ENCODE measurements around the gene KSR1.
"Not testable (repeated sequence)": the region's sequence is repeated elsewhere in the genome, so short reads cannot be mapped to it uniquely, and the experiment has no call there.

The KSR1 gene

GRCh38 chr17:27496437-27496943, 40.2 kb downstream of the KSR1 start:
- no peak for DNase-seq

- DNase-seq = no peak
These were observed 40.7 kb downstream of the KSR1 start for GRCh38 chr17:27496971-27497370.

GRCh38 chr17:27497696-27498095, 41.4 kb downstream of the KSR1 start:
- no peak for DNase-seq

GRCh38 chr17:27498615-27499309, 42.5 kb downstream of the KSR1 start:
- DNase-seq = no peak

GRCh38 chr17:27499451-27500265, 43.4 kb downstream of the KSR1 start:
- no peak for DNase-seq

- DNase-seq = not testable (repeated sequence)
These were observed 45.1 kb downstream of the KSR1 start for GRCh38 chr17:27501338-27501737.

GRCh38 chr17:27502526-27503324, 46.5 kb downstream of the KSR1 start:
- DNase-seq = no peak

- no peak for DNase-seq
These were observed 47.4 kb downstream of the KSR1 start for GRCh38 chr17:27503611-27504010.

GRCh38 chr17:27504188-27504995, 48.1 kb downstream of the KSR1 start:
- no peak for DNase-seq

- DNase-seq = peak in 1 of 2 donors; percentile 22
These were observed 50.3 kb downstream of the KSR1 start for GRCh38 chr17:27506348-27507218.

- DNase-seq = no peak
These were observed 55.1 kb downstream of the KSR1 start for GRCh38 chr17:27511168-27511883.

GRCh38 chr17:27512031-27512430, 55.8 kb downstream of the KSR1 start:
- no peak for DNase-seq

- no peak for DNase-seq
These were observed 56.5 kb downstream of the KSR1 start for GRCh38 chr17:27512511-27513346.

- no peak for DNase-seq
These were observed 57.6 kb downstream of the KSR1 start for GRCh38 chr17:27513849-27514248.

- no peak for DNase-seq
These were observed 58.6 kb downstream of the KSR1 start for GRCh38 chr17:27514595-27515413.

GRCh38 chr17:27518048-27518447, 61.8 kb downstream of the KSR1 start:
- DNase-seq = no peak

GRCh38 chr17:27518545-27519521, 62.6 kb downstream of the KSR1 start:
- DNase-seq = no peak
